Activated CD4-positive, alpha-beta T cell treated with anti-CD3 and anti-CD28 coated beads for 36 hours (primary cell): ENCODE results near the gene GLP2R. TPM values are rescaled to one million over a fixed set of nuclear protein-coding genes. Genes with fewer than 3 reads are reported as not detected.

Experiments used
- ATAC-seq: fragments of 200-7000 bp; cut with Tn5 transposase; one replicate; pipeline ENCODE4 v1.10.0; 2021; ENCODE audit warnings: mild to moderate bottlenecking, moderate library complexity
- CTCF ChIA-PET: fragments of 350-600 bp; sonication (Branson Sonifier 250); formaldehyde crosslinking; loops from one replicate; lab custom pipeline; 2021; ENCODE audit warnings: antibody characterized with exemption; lab: Charles Lee
- POLR2A ChIA-PET: fragments of 350-600 bp; sonication (Branson Sonifier 250); formaldehyde crosslinking; loops from one replicate; lab custom pipeline; 2021; ENCODE audit warnings: antibody characterized with exemption, inconsistent platforms; lab: Charles Lee
- DNase-seq: peaks from one replicate; pipeline ENCODE4 v3.0.0-alpha.2; 2020
- H3K27ac Mint-ChIP-seq: one replicate; pipeline ENCODE4 v1.8.0; 2021; ENCODE audit warnings: mixed read lengths
- H3K27me3 Mint-ChIP-seq: one replicate; pipeline ENCODE4 v1.8.0; 2021; ENCODE audit warnings: mixed read lengths
- H3K36me3 Mint-ChIP-seq: one replicate; pipeline ENCODE4 v1.8.0; 2021; ENCODE audit warnings: low read depth, mixed read lengths
- H3K4me1 Mint-ChIP-seq: one replicate; pipeline ENCODE4 v1.8.0; 2021; ENCODE audit warnings: mixed read lengths
- H3K4me3 Mint-ChIP-seq: one replicate; pipeline ENCODE4 v1.8.0; 2021; ENCODE audit warnings: mild to moderate bottlenecking, moderate library complexity, mixed read lengths
- H3K9me3 Mint-ChIP-seq: one replicate; pipeline ENCODE4 v1.8.0; 2021; ENCODE audit warnings: low read depth, mixed read lengths
- intact Hi-C, 2 experiments: fragments of 100-400 bp; cut with DNase I in 1 of 2; cut with micrococcal nuclease in 1 of 2; formaldehyde crosslinking; loops; one replicate each; pipeline versions ENCODE4 v1.14.2 to v1.15.1; 2022 to 2024; cut with DNase I, micrococcal nuclease
- total RNA-seq, 2 experiments: library from RNA; stranded (reverse); gene quantifications; one replicate each; pipeline ENCODE4 v1.2.3, GENCODE V29; 2021

Gene GLP2R
- total RNA-seq, 2 experiments from 2014 or later = not detected

DNA sequence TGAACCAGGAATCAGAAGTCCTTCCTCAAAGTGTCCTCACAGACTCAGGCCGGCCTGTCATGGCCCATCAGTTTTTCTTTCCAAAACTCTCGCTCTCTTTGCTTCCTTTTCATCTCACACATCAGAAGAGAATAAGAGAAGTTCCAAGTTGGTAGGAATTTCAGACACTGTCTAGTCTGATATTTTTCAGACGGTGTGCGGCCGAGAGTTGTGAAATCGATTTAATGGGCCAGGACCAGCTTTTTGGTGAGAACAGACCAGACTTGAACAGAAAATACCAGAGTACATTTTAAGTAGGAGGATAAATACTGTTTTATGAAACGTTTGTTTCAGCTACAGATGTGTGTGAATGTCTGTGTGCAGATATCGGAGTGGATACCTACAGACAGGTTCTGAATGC, 104.1 kb downstream of the GLP2R start:
- H3K27ac Mint-ChIP-seq = no peak overlapping the region
- no peaks in the 10 kb centered on the region for H3K4me1 Mint-ChIP-seq
- H3K36me3 Mint-ChIP-seq = no peaks in the 10 kb centered on the region
- DNase-seq (no peak), ATAC-seq (no peak)
- no peaks in the 10 kb centered on the region for H3K27me3 Mint-ChIP-seq
- H3K9me3 Mint-ChIP-seq = no peaks in the 10 kb centered on the region
- CTCF ChIA-PET = interaction anchor here (1.2 to 1.4 kb wide), 2 partner anchors 10 to 35 kb away, joined by 3 to 4 read pairs; no protein-coding TSS in a partner anchor
- H3K4me3 Mint-ChIP-seq = no peak overlapping the region
- intact Hi-C loops = no loop called here
- POLR2A ChIA-PET = no interaction called here

DNA sequence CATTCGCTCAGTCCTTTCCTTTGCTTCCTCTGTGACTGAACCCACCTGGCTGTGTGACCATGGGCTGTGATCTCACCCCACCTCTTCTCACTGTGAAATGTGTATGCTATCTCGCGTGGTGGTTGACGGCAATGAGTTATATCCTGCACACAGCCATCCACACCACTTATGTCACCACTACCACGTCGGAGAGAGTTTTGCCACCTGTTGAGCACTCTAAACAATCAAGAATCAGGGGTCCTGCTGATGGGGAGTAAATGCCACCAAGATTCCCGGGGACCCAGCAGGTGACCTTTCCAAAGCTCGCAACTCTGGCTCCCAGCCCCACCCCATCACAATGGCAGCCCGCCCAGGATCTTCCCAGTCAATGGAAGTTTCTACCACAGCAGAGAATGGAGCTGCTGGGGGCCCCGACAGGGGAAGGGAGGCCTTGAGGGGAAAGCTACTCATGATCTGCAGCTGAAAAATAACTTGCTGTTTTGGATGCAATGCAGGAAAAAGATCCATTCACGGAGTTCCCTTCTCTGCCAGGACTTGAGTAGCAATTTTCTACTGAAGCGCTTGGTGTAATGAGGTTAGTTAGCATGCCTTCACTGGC, 105.5 kb downstream of the GLP2R start:
- no peak overlapping the region for H3K4me3 Mint-ChIP-seq
- ChIA-PET CTCF (interaction anchor here (1.2 kb wide), 1 partner anchor 11 kb away, joined by 3 read pairs; no protein-coding TSS in a partner anchor), POLR2A (no interaction called here)
- DNase-seq (no peak), ATAC-seq (no peak)
- H3K27ac Mint-ChIP-seq = no peak overlapping the region
- no peaks in the 10 kb centered on the region for H3K27me3 Mint-ChIP-seq
- intact Hi-C loops = no loop called here
- H3K9me3 Mint-ChIP-seq = no peaks in the 10 kb centered on the region
- H3K4me1 Mint-ChIP-seq = no peaks in the 10 kb centered on the region
- no peaks in the 10 kb centered on the region for H3K36me3 Mint-ChIP-seq

DNA sequence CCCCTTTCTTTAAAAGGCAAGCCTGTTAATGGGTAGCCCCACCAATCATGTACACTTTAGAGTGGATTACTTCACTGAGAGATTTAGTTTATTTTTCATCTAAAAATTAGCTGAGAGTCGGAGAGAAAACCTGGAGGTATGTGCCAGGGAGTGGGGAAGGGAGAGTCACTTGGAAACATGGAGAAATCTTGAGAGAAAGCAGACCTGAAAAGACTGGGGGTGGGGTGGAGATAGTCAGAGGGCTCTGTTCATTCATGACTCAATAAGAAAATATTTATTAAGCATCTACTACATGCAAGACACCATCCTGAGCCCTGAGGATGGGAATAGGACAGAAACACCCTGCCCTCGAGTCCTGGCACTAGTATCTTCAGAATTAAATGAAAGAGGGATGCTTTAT, 106.8 kb downstream of the GLP2R start:
- H3K9me3 Mint-ChIP-seq = no peaks in the 10 kb centered on the region
- H3K4me3 Mint-ChIP-seq = no peak overlapping the region
- no peak for ATAC-seq
- H3K27ac Mint-ChIP-seq = no peak overlapping the region
- H3K4me1 Mint-ChIP-seq = no peaks in the 10 kb centered on the region
- intact Hi-C loops = no loop called here
- ChIA-PET CTCF (no interaction called here), POLR2A (no interaction called here)
- no peaks in the 10 kb centered on the region for H3K36me3 Mint-ChIP-seq
- DNase-seq = no peak
- H3K27me3 Mint-ChIP-seq = no peaks in the 10 kb centered on the region

DNA sequence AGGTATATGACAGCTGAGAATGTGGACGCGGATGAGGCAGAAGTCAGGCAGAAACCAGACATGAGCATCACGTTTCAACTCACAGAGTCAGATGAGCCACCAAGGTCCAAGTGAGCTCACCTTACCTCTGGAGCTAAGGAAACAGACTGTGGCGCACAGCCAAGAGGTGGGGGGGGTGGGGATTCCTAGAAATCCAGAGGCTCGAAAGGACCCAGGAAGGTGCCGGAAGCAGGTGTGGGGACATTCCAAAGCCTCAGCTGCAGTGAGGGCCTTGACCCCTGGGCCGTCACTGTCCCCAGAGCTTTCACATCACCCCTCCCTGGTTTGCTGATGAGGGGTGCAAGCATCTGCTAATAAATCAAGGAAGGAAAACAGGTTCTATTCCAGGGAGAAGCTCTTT, 108.6 kb downstream of the GLP2R start:
- ChIA-PET POLR2A (no interaction called here), CTCF (interaction anchor here (1.4 kb wide), 1 partner anchor 10 kb away, joined by 4 read pairs; no protein-coding TSS in a partner anchor)
- intact Hi-C loops = no loop called here

DNA sequence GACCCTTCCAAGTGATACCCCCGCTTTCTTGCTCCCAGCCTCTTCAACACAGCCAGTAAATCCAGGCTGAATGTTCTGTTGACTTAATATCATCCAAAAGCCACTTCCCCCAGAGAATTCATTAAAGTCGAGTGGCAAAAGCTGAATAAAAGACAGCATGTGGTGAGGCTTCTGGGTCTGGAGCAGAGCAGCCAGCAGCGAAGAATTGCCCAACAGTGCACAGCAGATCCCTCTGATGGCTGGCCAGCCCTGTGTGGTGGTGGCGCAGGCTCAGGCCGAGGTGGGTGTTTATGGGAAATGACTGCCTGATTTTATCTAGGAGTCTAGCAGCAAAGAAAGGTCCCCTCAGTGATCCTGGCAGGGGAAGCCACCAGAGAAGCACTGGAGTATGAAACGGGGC, 109.7 kb downstream of the GLP2R start:
- Mint-ChIP-seq H3K4me1 (no peaks in the 10 kb centered on the region), H3K36me3 (no peaks in the 10 kb centered on the region), H3K4me3 (no peak overlapping the region), H3K9me3 (peaks cover 2% of the 10 kb centered on the region), H3K27me3 (no peaks in the 10 kb centered on the region), H3K27ac (no peak overlapping the region)
- POLR2A ChIA-PET = no interaction called here
- CTCF ChIA-PET = no interaction called here
- no peak for ATAC-seq
- DNase-seq = no peak
- intact Hi-C loops = no loop called here

More for the DNA sequence above, 108.6 kb downstream of the GLP2R start:
- ATAC-seq (no peak), DNase-seq (no peak)
- no peak overlapping the region for H3K27ac Mint-ChIP-seq
- H3K4me3 Mint-ChIP-seq = no peak overlapping the region
- H3K9me3 Mint-ChIP-seq = peaks cover 2% of the 10 kb centered on the region
- H3K36me3 Mint-ChIP-seq = no peaks in the 10 kb centered on the region
- H3K27me3 Mint-ChIP-seq = no peaks in the 10 kb centered on the region
- no peaks in the 10 kb centered on the region for H3K4me1 Mint-ChIP-seq

DNA sequence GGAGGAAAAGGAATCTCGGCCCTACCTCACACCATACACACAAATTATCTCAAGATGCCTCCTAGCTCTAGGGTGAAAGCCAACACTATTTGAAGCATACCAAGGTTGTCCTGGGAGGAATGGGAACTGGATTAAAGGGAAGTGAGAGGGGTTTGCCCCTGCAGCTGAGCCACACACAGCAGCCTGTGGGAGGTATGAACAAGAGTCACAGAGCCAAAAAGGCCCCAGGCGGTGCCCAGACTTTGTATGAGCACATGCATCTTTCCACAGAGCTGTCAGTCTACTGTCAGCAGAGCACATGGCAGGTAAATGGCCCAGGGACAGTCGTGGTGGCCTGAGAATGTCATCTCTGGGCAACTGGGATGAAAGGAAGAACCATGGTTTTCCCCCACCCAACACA, 110.4 kb downstream of the GLP2R start:
- Mint-ChIP-seq H3K4me1 (no peaks in the 10 kb centered on the region), H3K36me3 (no peaks in the 10 kb centered on the region), H3K27me3 (no peaks in the 10 kb centered on the region), H3K27ac (no peak overlapping the region), H3K4me3 (no peak overlapping the region), H3K9me3 (peaks cover 2% of the 10 kb centered on the region)
- DNase-seq (no peak), ATAC-seq (no peak)
- CTCF ChIA-PET = no interaction called here
- intact Hi-C loops = no loop called here
- POLR2A ChIA-PET = no interaction called here

DNA sequence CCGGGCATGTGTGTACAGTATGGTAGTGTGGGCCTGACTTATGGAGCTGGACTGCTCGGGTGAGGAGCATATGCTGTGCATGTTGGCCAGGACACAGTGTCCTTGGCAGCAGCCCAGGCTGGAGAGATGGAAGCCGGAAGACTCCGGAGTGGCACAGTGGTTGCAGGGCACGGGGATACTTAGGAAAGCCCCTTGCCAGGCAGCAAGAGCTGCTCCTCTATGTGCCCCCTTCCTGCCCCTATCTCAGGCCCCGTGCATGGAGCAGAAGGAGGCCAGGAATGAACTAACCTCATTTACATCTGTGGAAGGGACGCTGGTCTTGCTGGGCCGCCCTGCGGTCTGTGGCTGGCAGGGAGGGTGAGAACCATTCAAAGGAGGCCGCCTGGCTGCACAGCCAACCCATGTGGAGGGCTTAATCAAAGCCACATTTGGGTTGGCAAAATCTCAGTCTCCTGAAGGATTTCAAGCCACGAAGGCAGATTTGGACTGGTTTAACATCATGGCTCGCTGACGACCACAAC, 111.6 kb downstream of the GLP2R start:
- Mint-ChIP-seq H3K27me3 (no peaks in the 10 kb centered on the region), H3K4me3 (no peak overlapping the region), H3K9me3 (peaks cover 2% of the 10 kb centered on the region), H3K4me1 (no peaks in the 10 kb centered on the region), H3K27ac (no peak overlapping the region), H3K36me3 (no peaks in the 10 kb centered on the region)
- no peak for ATAC-seq
- POLR2A ChIA-PET = no interaction called here
- CTCF ChIA-PET = no interaction called here
- intact Hi-C loops = no loop called here
- no peak for DNase-seq

DNA sequence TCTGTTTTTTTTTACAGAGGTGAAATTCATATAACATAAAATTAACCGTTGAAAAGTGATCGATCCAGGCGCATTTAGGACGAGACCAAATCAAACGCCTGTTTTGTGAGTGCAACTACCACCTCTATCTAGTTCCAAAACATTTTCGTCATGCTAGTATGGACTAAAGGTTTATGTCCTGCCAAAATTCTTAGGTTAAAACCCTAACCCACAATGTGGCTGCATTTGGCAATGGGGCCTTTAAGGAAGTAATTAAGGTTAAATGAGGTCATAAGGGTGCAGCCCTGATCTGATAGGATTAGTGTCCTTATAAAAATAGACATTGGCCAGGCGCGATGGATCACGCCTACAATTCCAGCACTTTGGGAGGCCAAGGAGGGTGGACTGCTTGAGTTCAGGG, 112.2 kb downstream of the GLP2R start:
- ATAC-seq (no peak), DNase-seq (no peak)
- ChIA-PET CTCF (no interaction called here), POLR2A (no interaction called here)
- Mint-ChIP-seq H3K4me3 (no peak overlapping the region), H3K36me3 (no peaks in the 10 kb centered on the region), H3K27me3 (no peaks in the 10 kb centered on the region), H3K4me1 (no peaks in the 10 kb centered on the region), H3K9me3 (peaks cover 2% of the 10 kb centered on the region), H3K27ac (no peak overlapping the region)
- intact Hi-C loops = no loop called here

DNA sequence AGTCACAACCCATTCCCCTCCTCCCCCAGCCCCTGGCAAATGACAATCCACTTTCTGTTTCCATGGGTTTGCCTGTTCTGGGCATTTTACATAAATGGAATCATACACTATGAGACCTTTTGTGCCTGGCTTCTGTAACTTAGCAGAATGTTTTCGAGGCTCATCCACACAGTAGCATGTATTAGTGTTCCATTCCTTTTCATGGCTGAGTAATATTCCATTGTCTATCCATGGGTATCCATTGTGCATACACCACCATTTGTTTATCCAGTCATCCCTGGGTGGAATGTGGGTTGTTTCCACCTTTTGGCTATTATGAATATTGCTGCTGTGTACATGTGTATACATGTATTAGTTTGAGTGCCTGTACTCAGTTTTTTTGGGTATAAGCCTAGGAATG, 113.0 kb downstream of the GLP2R start:
- DNase-seq (no peak), ATAC-seq (no peak)
- Mint-ChIP-seq H3K36me3 (no peaks in the 10 kb centered on the region), H3K4me1 (no peaks in the 10 kb centered on the region), H3K27me3 (no peaks in the 10 kb centered on the region), H3K27ac (no peak overlapping the region), H3K4me3 (no peak overlapping the region), H3K9me3 (peaks cover 2% of the 10 kb centered on the region)
- intact Hi-C loops = no loop called here
- ChIA-PET CTCF (no interaction called here), POLR2A (no interaction called here)

DNA sequence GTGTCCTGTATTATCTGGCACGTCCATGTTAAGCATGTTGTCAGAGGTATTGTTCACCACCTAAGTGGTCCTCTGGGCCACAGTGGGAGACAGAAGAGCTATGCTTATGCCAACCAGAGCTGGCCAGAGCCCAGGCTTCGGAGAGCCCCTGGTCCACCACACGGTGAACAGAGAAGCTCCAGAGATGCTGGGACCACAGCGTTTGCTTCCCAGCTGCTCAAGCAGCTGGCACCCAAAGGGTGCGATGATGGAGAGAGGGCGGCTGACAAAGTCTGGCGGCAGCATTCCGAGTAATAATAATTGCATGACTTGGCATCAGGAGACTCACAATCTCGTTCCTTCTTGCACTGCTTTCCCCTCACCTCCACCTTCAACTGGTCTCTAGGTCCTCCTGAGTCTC, 115.1 kb downstream of the GLP2R start:
- no peak overlapping the region for H3K27ac Mint-ChIP-seq
- H3K36me3 Mint-ChIP-seq = no peaks in the 10 kb centered on the region
- intact Hi-C loops = no loop called here
- peaks cover 2% of the 10 kb centered on the region for H3K9me3 Mint-ChIP-seq
- ChIA-PET POLR2A (no interaction called here), CTCF (no interaction called here)
- no peaks in the 10 kb centered on the region for H3K4me1 Mint-ChIP-seq
- H3K27me3 Mint-ChIP-seq = no peaks in the 10 kb centered on the region
- ATAC-seq (no peak), DNase-seq (no peak)
- no peak overlapping the region for H3K4me3 Mint-ChIP-seq

DNA sequence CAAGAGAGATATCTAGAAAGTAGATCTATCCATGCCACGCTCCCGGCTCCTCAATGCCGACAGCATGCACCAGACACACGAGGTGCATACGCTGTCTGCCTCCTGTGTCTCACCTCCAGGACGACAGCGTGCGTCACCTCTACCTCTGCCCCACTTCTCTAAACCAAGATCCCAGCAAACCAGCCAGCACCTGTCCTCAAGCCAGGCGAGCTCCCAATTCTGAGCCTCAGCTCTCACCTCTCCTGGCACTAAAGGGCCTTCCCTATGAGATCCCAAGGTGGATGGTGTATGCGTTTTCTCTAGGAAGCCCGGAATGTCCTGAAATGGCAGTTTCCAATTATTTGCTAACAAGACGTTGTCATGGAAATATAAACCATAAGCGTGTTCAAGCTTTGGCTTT, 115.6 kb downstream of the GLP2R start:
- DNase-seq = no peak
- ChIA-PET POLR2A (no interaction called here), CTCF (no interaction called here)
- ATAC-seq = no peak
- H3K27ac Mint-ChIP-seq = no peak overlapping the region
- H3K36me3 Mint-ChIP-seq = no peaks in the 10 kb centered on the region
- peaks cover 2% of the 10 kb centered on the region for H3K9me3 Mint-ChIP-seq
- intact Hi-C loops = no loop called here
- no peaks in the 10 kb centered on the region for H3K4me1 Mint-ChIP-seq
- H3K27me3 Mint-ChIP-seq = no peaks in the 10 kb centered on the region
- no peak overlapping the region for H3K4me3 Mint-ChIP-seq
